H1 (cell line): Measurements from ENCODE around the gene KCMF1. TPM values are rescaled to one million over a fixed set of nuclear protein-coding genes. Genes with fewer than 3 reads are reported as not detected.

Experiments used
- BACH1 ChIP-seq: IDR thresholded peaks from 2 replicates; pipeline ENCODE4 v1.6.1; 2012; ENCODE audit warnings: low read length, improper control_type of control experiment
- BRCA1 ChIP-seq: IDR thresholded peaks from 2 replicates; pipeline ENCODE4 v1.6.1; 2012; ENCODE audit warnings: low read depth, low read length, improper control_type of control experiment
- CBX5 ChIP-seq: fragments of 300-800, 300-1000 bp; sonication (generic); IDR thresholded peaks from 2 replicates; pipeline ENCODE4 v1.7.1; 2016; ENCODE audit warnings: antibody characterized with exemption, low read length, low read depth
- CEBPB ChIP-seq: IDR thresholded peaks from 2 replicates; pipeline ENCODE4 v1.6.1; 2012; ENCODE audit warnings: low read depth, low read length
- CREB1 ChIP-seq: IDR thresholded peaks from 2 replicates; pipeline ENCODE4 v1.6.1; 2012; ENCODE audit warnings: inconsistent platforms
- EGR1 ChIP-seq: IDR thresholded peaks from 2 replicates; pipeline ENCODE4 v1.6.1; 2011; ENCODE audit warnings: low read depth, low read length, borderline replicate concordance
- EZH2 ChIP-seq: fragments of 200-600 bp; sonication (generic); IDR thresholded peaks from 2 replicates; pipeline ENCODE4 v1.7.1; 2012; ENCODE audit warnings: low read depth, mild to moderate bottlenecking, moderate library complexity, low read length, inconsistent platforms; ENCODE audit not compliant: severe bottlenecking
- GABPA ChIP-seq: IDR thresholded peaks from 2 replicates; pipeline ENCODE4 v1.6.1; 2011; ENCODE audit warnings: mild to moderate bottlenecking, low read length, moderate library complexity, borderline replicate concordance; ENCODE audit not compliant: insufficient read depth
- HDAC2 ChIP-seq, 2 experiments: fragments of 300-600 bp in 1 of 2; sonication (generic) in 1 of 2; IDR thresholded peaks; 2 replicates each; pipeline ENCODE4 v1.6.1; 2011 to 2012; ENCODE audit warnings: low read depth in 2 of 2, low read length in 2 of 2, mild to moderate bottlenecking in 2 of 2, moderate library complexity in 2 of 2, borderline replicate concordance in 1 of 2, inconsistent platforms in 1 of 2
- HDAC6 ChIP-seq: IDR thresholded peaks from one replicate; pipeline ENCODE4 v1.7.1; 2012; ENCODE audit warnings: low read depth, mild to moderate bottlenecking, inconsistent platforms, low read length, moderate library complexity
- JUN ChIP-seq: IDR thresholded peaks from 2 replicates; pipeline ENCODE4 v1.6.1; 2011; ENCODE audit warnings: low read depth, mild to moderate bottlenecking, improper control_type of control experiment, low read length
- MAFK ChIP-seq: IDR thresholded peaks from 2 replicates; pipeline ENCODE4 v1.6.1; 2012; ENCODE audit warnings: low read depth, mild to moderate bottlenecking, improper control_type of control experiment, low read length
- NANOG ChIP-seq: IDR thresholded peaks from 2 replicates; pipeline ENCODE4 v1.6.1; 2011; ENCODE audit warnings: low read length, low read depth, mild to moderate bottlenecking, inconsistent platforms; ENCODE audit not compliant: insufficient read depth, poor library complexity, severe bottlenecking
- NRF1 ChIP-seq: IDR thresholded peaks from 2 replicates; pipeline ENCODE4 v1.6.1; 2011; ENCODE audit warnings: mild to moderate bottlenecking, low read depth, low read length, improper control_type of control experiment
- POLR2A ChIP-seq, 2 experiments: IDR thresholded peaks; 1 replicate in 1 of 2; 2 replicates in 1 of 2; pipeline ENCODE4 v1.6.1; 2011; ENCODE audit warnings: low read depth in 2 of 2, low read length in 2 of 2, mild to moderate bottlenecking in 2 of 2; ENCODE audit errors: control extremely low read depth in 1 of 2
- RBBP5 ChIP-seq: IDR thresholded peaks from 2 replicates; pipeline ENCODE4 v1.7.1; 2012; ENCODE audit warnings: low read depth, mild to moderate bottlenecking, inconsistent platforms, low read length, moderate library complexity, borderline replicate concordance
- SAP30 ChIP-seq: fragments of 300-600 bp; sonication (generic); IDR thresholded peaks from 2 replicates; pipeline ENCODE4 v1.7.1; 2012; ENCODE audit warnings: low read length, moderate library complexity, mild to moderate bottlenecking, inconsistent platforms; ENCODE audit not compliant: insufficient read depth, insufficient replicate concordance
- SIN3A ChIP-seq, 2 experiments: IDR thresholded peaks in 1 of 2; conservative IDR thresholded peaks in 1 of 2; 2 replicates each; pipeline ENCODE4 v1.6.1; 2011 to 2012; ENCODE audit warnings: low read length in 2 of 2, improper control_type of control experiment in 1 of 2, low read depth in 1 of 2, mild to moderate bottlenecking in 1 of 2
- SIX5 ChIP-seq: IDR thresholded peaks from 2 replicates; pipeline ENCODE4 v1.6.1; 2011; ENCODE audit warnings: mild to moderate bottlenecking, low read depth, low read length
- TAF7 ChIP-seq: optimal IDR thresholded peaks from 2 replicates; pipeline ENCODE3; 2011; ENCODE audit warnings: low read depth, mild to moderate bottlenecking, inconsistent platforms, low read length, moderate library complexity, borderline replicate concordance
- TBP ChIP-seq: IDR thresholded peaks from 2 replicates; pipeline ENCODE4 v1.6.1; 2011; ENCODE audit warnings: low read depth, low read length, improper control_type of control experiment
- polyA plus RNA-seq, 7 experiments: library from polyadenylated mRNA; depleted of rRNA in 3 of 7; stranded (reverse) in 5 of 7; unstranded in 2 of 7; fragments of >200 nt in 5 of 7; fragments of 200-250 nt in 2 of 7; gene quantifications; 1 replicate in 5 of 7; 2 replicates in 1 of 7; 4 replicates in 1 of 7; pipeline versions ENCODE4 v1.2.1 to v1.2.3, GENCODE V29; 2011 to 2013; ENCODE audit warnings: missing spikeins in 2 of 7, mixed read lengths in 2 of 7
- total RNA-seq: library from RNA; stranded (reverse); fragmentation: NEBNext Ultra II Directional; extraction: Animal tissue kit (Norgen Biotek cat#: 25700); gene quantifications from 2 replicates; pipeline ENCODE4 v1.2.1, GENCODE V29; 2021
- TF ChIP-seq, protein P1 (sequence below): IDR thresholded peaks from 2 replicates; pipeline ENCODE4 v1.6.1; 2011; ENCODE audit warnings: low read length, improper control_type of control experiment

Gene KCMF1
- total and polyA plus RNA-seq, 2 of the 8 experiments (the other 6 are each of a cell fraction or from before 2014, with no cell fraction given): 86.9 to 149 TPM

DNA sequence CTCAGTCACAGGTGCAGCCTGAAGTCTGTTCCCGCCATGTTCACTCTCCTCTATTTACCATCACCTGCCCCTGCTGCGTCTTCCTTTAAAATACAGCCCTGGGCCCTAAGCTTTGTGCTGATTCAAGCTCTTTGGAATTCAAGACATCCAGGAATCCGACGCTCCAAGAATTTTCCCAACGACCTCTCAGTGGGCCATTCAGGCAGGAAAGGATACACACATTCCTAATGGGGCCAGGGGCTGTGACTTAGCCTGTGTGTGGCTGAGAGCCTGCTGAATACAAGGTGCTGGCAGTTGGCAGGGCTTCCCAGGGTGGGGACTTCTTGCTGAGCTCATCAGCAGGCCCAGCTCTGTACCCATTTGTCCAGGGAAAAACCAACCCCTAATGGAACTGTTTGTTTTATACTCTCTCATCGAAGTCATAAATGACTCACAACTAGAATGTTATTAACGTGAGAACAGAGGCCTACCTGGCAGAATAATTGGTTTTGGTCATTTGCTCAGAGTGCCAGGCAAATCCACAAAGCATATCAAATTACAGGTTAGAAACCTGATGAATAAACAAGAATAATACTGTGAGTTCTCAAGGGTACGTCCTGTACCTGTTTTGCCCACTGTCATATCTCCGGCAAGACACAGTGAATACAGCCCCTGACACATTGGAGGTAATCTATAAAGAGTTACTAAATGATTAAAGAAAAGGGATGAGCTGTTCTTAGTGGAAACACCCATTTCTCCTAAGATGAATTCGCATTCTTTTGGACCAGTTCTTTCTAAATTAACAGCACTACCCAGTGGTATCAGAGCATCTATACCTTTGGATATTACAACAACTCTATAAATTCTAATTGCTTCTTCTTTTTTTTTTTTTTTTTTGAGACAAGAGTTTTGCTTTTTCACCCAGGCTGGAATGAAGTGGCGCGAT, 12.6 kb upstream of the KCMF1 start (continued):
- TF ChIP-seq HDAC6: no peak
- TF ChIP-seq, protein P1, sequence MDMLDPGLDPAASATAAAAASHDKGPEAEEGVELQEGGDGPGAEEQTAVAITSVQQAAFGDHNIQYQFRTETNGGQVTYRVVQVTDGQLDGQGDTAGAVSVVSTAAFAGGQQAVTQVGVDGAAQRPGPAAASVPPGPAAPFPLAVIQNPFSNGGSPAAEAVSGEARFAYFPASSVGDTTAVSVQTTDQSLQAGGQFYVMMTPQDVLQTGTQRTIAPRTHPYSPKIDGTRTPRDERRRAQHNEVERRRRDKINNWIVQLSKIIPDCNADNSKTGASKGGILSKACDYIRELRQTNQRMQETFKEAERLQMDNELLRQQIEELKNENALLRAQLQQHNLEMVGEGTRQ: no peak
- no peak for TF ChIP-seq EZH2
- peak; percentile 57 for TF ChIP-seq TAF7
- peak; percentile 95 to 98 for TF ChIP-seq HDAC2 (IDR thresholded peaks at IDR 0.05; ENCODE audit: borderline replicate concordance in 1 of 2, low read depth in 2 of 2, low read length in 2 of 2)
- TF ChIP-seq BACH1: peak; percentile 76; the same call in 1 of the 2 replicates
- TF ChIP-seq CEBPB: no peak
- peak; percentile 44 to 91 for TF ChIP-seq POLR2A (IDR thresholded peaks at IDR 0.05; ENCODE audit: control extremely low read depth in 1 of 2, low read depth in 2 of 2, low read length in 2 of 2)
- 0 out of 2 replicates have a peak, but pooled peaks have one; percentile 18 for TF ChIP-seq BRCA1
- peak; percentile 95 for TF ChIP-seq JUN
- peak; percentile 18; the same call in 1 of the 2 replicates for TF ChIP-seq EGR1
- TF ChIP-seq SAP30: no peak
- 0 out of 2 replicates have a peak, but pooled peaks have one; percentile 45 for TF ChIP-seq MAFK
- TF ChIP-seq GABPA: no peak
- no peak; the same call in 1 of the 2 replicates for TF ChIP-seq RBBP5
- no peak for TF ChIP-seq CBX5
- TF ChIP-seq NANOG: peak; percentile 92
- no peak; the same call in 1 of the 2 replicates for TF ChIP-seq CREB1
- peak; percentile 46 to 72; a peak in 2 of 4 replicates for TF ChIP-seq SIN3A (conservative IDR thresholded peaks at IDR 0.05 in 1 of 2, IDR thresholded peaks at IDR 0.05 in 1 of 2; ENCODE audit: low read depth in 1 of 2, low read length in 2 of 2)
- TF ChIP-seq TBP: peak; percentile 71; the same call in 1 of the 2 replicates
- TF ChIP-seq SIX5: no peak
- no peak for TF ChIP-seq NRF1
